ENCODE measurements around the gene SPATA12. TPM values are rescaled to one million over a fixed set of nuclear protein-coding genes. Genes with fewer than 3 reads are reported as not detected.

SPATA12 gene
- total and polyA plus RNA-seq, 4 donors, result not detected

DNA sequence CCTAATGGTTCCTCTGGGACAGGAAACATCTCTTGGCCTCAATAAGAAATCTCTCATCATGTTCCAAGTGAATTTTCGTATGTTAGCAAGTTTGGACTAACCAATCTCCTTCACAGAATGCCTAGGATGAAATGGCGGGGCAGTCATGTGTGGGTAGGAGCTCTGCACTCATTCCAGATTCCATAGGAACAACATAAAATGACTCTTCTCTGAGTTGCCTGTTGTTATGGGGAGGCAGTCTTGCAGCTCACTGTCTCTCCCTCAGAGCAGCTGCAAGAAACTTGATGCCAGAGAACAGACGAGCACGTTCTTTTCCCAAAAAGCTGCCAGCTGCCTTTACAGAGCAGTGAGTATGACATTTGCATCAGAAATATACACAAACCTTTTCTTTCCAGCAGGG, 34.1 kb downstream of the SPATA12 start:
- no peak overlapping the region for H3K4me3 ChIP-seq (ENCODE audit: low read depth in 1 of 3, low read length in 3 of 3)
- TF ChIP-seq HNF4A (conservative IDR thresholded peaks at IDR 0.05), result no peak
- no peak for TF ChIP-seq RAD21 (IDR thresholded peaks at IDR 0.05)
- no peak for TF ChIP-seq NR2F2 (IDR thresholded peaks at IDR 0.05)
- no peak for TF ChIP-seq FOXA2 (IDR thresholded peaks at IDR 0.05)
- TF ChIP-seq, protein P1, sequence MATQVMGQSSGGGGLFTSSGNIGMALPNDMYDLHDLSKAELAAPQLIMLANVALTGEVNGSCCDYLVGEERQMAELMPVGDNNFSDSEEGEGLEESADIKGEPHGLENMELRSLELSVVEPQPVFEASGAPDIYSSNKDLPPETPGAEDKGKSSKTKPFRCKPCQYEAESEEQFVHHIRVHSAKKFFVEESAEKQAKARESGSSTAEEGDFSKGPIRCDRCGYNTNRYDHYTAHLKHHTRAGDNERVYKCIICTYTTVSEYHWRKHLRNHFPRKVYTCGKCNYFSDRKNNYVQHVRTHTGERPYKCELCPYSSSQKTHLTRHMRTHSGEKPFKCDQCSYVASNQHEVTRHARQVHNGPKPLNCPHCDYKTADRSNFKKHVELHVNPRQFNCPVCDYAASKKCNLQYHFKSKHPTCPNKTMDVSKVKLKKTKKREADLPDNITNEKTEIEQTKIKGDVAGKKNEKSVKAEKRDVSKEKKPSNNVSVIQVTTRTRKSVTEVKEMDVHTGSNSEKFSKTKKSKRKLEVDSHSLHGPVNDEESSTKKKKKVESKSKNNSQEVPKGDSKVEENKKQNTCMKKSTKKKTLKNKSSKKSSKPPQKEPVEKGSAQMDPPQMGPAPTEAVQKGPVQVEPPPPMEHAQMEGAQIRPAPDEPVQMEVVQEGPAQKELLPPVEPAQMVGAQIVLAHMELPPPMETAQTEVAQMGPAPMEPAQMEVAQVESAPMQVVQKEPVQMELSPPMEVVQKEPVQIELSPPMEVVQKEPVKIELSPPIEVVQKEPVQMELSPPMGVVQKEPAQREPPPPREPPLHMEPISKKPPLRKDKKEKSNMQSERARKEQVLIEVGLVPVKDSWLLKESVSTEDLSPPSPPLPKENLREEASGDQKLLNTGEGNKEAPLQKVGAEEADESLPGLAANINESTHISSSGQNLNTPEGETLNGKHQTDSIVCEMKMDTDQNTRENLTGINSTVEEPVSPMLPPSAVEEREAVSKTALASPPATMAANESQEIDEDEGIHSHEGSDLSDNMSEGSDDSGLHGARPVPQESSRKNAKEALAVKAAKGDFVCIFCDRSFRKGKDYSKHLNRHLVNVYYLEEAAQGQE (IDR thresholded peaks at IDR 0.05), result no peak
- TF ChIP-seq EGR1 (IDR thresholded peaks at IDR 0.05; ENCODE audit: low read depth in 2 of 2), result no peak
- TF ChIP-seq JUND (IDR thresholded peaks at IDR 0.05), result no peak
- no peak for TF ChIP-seq RXRA (IDR thresholded peaks at IDR 0.05)
- no peak for TF ChIP-seq FOXA1 (IDR thresholded peaks at IDR 0.05)
- TF ChIP-seq, protein P2, sequence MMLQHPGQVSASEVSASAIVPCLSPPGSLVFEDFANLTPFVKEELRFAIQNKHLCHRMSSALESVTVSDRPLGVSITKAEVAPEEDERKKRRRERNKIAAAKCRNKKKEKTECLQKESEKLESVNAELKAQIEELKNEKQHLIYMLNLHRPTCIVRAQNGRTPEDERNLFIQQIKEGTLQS (IDR thresholded peaks at IDR 0.05), result no peak
- TF ChIP-seq TAF1 (conservative IDR thresholded peaks at IDR 0.05), result no peak
- TF ChIP-seq YY1 (IDR thresholded peaks at IDR 0.05), result no peak
- WGBS, result 87% methylated on average over 4 of the region's 4 CpGs
- H3K4me1 ChIP-seq (ENCODE audit: control insufficient read depth in 4 of 4, insufficient read depth in 4 of 4, low read length in 3 of 4), result no peaks in the 10 kb centered on the region
- DNase-seq (ENCODE audit: low spot score), result no peak
- H3K27me3 ChIP-seq (ENCODE audit: control insufficient read depth in 4 of 4, insufficient read depth in 4 of 4, low read length in 3 of 4), result no peaks in the 10 kb centered on the region
- H3K36me3 ChIP-seq (ENCODE audit: control insufficient read depth in 4 of 4, insufficient read depth in 3 of 4, low read depth in 1 of 4, low read length in 3 of 4), result no peaks in the 10 kb centered on the region
- no peak overlapping the region for H3K9ac ChIP-seq (ENCODE audit: low read depth in 1 of 2, low read length in 2 of 2)
- H3K9me3 ChIP-seq (ENCODE audit: control insufficient read depth in 4 of 4, low read length in 3 of 4), result no peaks in the 10 kb centered on the region
- no peak overlapping the region for H3K27ac ChIP-seq (ENCODE audit: low read depth in 1 of 2, low read length in 2 of 2)

DNA sequence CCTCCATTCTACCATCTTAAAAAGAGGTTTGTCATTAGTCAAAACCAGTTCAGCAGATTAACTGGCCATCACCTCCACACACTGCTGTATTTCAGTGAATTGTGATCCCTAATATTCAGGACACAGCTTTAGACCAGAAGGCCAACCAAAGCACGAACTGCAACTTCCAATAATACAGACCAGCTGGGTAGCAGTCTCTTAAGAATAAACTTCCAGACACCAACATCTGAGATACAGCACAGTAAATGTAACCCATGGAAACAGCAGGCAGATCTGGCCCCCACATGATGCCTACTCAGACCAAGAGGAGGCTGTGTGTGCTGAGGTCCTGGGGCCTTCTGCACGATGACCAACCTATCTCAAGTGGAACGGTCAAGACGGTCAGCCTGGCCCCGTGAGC, 34.9 kb downstream of the SPATA12 start:
- DNase-seq (ENCODE audit: low spot score), result no peak
- H3K4me1 ChIP-seq (ENCODE audit: control insufficient read depth in 4 of 4, insufficient read depth in 4 of 4, low read length in 3 of 4), result no peaks in the 10 kb centered on the region
- H3K27me3 ChIP-seq (ENCODE audit: control insufficient read depth in 4 of 4, insufficient read depth in 4 of 4, low read length in 3 of 4), result no peaks in the 10 kb centered on the region
- 95% methylated on average over 5 of the region's 5 CpGs for WGBS
- no peak overlapping the region for H3K27ac ChIP-seq (ENCODE audit: low read depth in 1 of 2, low read length in 2 of 2)
- TF ChIP-seq TAF1 (conservative IDR thresholded peaks at IDR 0.05) (no peak), RAD21 (IDR thresholded peaks at IDR 0.05) (no peak), HNF4A (conservative IDR thresholded peaks at IDR 0.05) (no peak), NR2F2 (IDR thresholded peaks at IDR 0.05) (no peak), JUND (IDR thresholded peaks at IDR 0.05) (no peak), FOXA1 (IDR thresholded peaks at IDR 0.05) (no peak)
- TF ChIP-seq, protein P3, sequence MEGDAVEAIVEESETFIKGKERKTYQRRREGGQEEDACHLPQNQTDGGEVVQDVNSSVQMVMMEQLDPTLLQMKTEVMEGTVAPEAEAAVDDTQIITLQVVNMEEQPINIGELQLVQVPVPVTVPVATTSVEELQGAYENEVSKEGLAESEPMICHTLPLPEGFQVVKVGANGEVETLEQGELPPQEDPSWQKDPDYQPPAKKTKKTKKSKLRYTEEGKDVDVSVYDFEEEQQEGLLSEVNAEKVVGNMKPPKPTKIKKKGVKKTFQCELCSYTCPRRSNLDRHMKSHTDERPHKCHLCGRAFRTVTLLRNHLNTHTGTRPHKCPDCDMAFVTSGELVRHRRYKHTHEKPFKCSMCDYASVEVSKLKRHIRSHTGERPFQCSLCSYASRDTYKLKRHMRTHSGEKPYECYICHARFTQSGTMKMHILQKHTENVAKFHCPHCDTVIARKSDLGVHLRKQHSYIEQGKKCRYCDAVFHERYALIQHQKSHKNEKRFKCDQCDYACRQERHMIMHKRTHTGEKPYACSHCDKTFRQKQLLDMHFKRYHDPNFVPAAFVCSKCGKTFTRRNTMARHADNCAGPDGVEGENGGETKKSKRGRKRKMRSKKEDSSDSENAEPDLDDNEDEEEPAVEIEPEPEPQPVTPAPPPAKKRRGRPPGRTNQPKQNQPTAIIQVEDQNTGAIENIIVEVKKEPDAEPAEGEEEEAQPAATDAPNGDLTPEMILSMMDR (IDR thresholded peaks at IDR 0.05; ENCODE audit: low read depth, low read length, missing input control), result no peak
- H3K9ac ChIP-seq (ENCODE audit: low read depth in 1 of 2, low read length in 2 of 2), result no peak overlapping the region
- H3K36me3 ChIP-seq (ENCODE audit: control insufficient read depth in 4 of 4, insufficient read depth in 3 of 4, low read depth in 1 of 4, low read length in 3 of 4), result no peaks in the 10 kb centered on the region
- H3K9me3 ChIP-seq (ENCODE audit: control insufficient read depth in 4 of 4, low read length in 3 of 4), result no peaks in the 10 kb centered on the region
- H3K4me3 ChIP-seq (ENCODE audit: low read depth in 1 of 3, low read length in 3 of 3), result no peak overlapping the region

DNA sequence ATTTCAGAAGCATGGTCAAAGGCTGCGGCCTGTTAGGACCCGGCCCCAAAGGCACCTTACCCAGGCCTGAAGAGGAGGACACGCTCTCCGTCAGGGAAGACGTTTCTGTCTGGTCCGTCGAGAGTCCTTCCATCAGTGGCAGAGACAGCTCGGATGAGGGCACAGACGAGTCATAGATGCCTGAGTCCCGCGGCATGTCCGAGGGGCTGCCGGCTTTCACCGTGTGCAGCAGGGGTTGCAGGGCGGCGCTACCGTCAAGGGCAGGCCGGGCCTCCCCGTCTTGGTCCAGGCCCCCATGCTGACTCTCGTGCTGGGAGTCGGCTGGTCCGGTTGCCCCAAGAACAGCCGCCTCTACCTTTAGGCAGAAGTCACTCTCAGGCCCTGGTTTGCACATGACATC, 37.1 kb downstream of the SPATA12 start:
- no peaks in the 10 kb centered on the region for H3K9me3 ChIP-seq (ENCODE audit: control insufficient read depth in 4 of 4, low read length in 3 of 4)
- H3K36me3 ChIP-seq (ENCODE audit: control insufficient read depth in 4 of 4, insufficient read depth in 3 of 4, low read depth in 1 of 4, low read length in 3 of 4), result no peaks in the 10 kb centered on the region
- no peak overlapping the region for H3K9ac ChIP-seq (ENCODE audit: low read depth in 1 of 2, low read length in 2 of 2)
- no peaks in the 10 kb centered on the region for H3K4me1 ChIP-seq (ENCODE audit: control insufficient read depth in 4 of 4, insufficient read depth in 4 of 4, low read length in 3 of 4)
- no peak overlapping the region for H3K4me3 ChIP-seq (ENCODE audit: low read depth in 1 of 3, low read length in 3 of 3)
- DNase-seq (ENCODE audit: low spot score), result no peak
- H3K27ac ChIP-seq (ENCODE audit: low read depth in 1 of 2, low read length in 2 of 2), result no peak overlapping the region
- 93% methylated on average over 23 of the region's 23 CpGs for WGBS
- H3K27me3 ChIP-seq (ENCODE audit: control insufficient read depth in 4 of 4, insufficient read depth in 4 of 4, low read length in 3 of 4), result no peaks in the 10 kb centered on the region
- no peak for TF ChIP-seq TAF1 (conservative IDR thresholded peaks at IDR 0.05)
- TF ChIP-seq, protein P3 (IDR thresholded peaks at IDR 0.05; ENCODE audit: low read depth, low read length, missing input control), result no peak
- TF ChIP-seq, protein P4, sequence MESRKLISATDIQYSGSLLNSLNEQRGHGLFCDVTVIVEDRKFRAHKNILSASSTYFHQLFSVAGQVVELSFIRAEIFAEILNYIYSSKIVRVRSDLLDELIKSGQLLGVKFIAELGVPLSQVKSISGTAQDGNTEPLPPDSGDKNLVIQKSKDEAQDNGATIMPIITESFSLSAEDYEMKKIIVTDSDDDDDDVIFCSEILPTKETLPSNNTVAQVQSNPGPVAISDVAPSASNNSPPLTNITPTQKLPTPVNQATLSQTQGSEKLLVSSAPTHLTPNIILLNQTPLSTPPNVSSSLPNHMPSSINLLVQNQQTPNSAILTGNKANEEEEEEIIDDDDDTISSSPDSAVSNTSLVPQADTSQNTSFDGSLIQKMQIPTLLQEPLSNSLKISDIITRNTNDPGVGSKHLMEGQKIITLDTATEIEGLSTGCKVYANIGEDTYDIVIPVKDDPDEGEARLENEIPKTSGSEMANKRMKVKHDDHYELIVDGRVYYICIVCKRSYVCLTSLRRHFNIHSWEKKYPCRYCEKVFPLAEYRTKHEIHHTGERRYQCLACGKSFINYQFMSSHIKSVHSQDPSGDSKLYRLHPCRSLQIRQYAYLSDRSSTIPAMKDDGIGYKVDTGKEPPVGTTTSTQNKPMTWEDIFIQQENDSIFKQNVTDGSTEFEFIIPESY (IDR thresholded peaks at IDR 0.05), result no peak
- no peak for TF ChIP-seq FOXA2 (IDR thresholded peaks at IDR 0.05)
- no peak for TF ChIP-seq EGR1 (IDR thresholded peaks at IDR 0.05; ENCODE audit: low read depth in 2 of 2)
- no peak for TF ChIP-seq SP1 (IDR thresholded peaks at IDR 0.05)
- TF ChIP-seq YY1 (IDR thresholded peaks at IDR 0.05), result no peak
- TF ChIP-seq GABPA (IDR thresholded peaks at IDR 0.05 in 1 of 2, conservative IDR thresholded peaks at IDR 0.05 in 1 of 2), result no peak
- TF ChIP-seq JUND (IDR thresholded peaks at IDR 0.05), result no peak
- no peak for TF ChIP-seq RAD21 (IDR thresholded peaks at IDR 0.05)
- TF ChIP-seq RXRA (IDR thresholded peaks at IDR 0.05), result no peak
- TF ChIP-seq HNF4G (IDR thresholded peaks at IDR 0.05), result no peak
- no peak for TF ChIP-seq HNF4A (conservative IDR thresholded peaks at IDR 0.05)
- TF ChIP-seq FOXA1 (IDR thresholded peaks at IDR 0.05), result no peak
- TF ChIP-seq, protein P2 (IDR thresholded peaks at IDR 0.05), result no peak

Data from liver (tissue), 9 donors.